GM19328 (cell line): ENCODE results near the gene THEMIS.
"Not testable (repeated sequence)": the region's sequence is repeated elsewhere in the genome, so short reads cannot be mapped to it uniquely, and the experiment has no call there.

Experiments
- ATAC-seq: cut with Tn5 transposase; IDR thresholded peaks from one replicate; pipeline ENCODE4 v1.9.1; 2021; ENCODE audit warnings: mild to moderate bottlenecking, moderate library complexity; ENCODE audit not compliant: unreplicated experiment

THEMIS gene

DNA sequence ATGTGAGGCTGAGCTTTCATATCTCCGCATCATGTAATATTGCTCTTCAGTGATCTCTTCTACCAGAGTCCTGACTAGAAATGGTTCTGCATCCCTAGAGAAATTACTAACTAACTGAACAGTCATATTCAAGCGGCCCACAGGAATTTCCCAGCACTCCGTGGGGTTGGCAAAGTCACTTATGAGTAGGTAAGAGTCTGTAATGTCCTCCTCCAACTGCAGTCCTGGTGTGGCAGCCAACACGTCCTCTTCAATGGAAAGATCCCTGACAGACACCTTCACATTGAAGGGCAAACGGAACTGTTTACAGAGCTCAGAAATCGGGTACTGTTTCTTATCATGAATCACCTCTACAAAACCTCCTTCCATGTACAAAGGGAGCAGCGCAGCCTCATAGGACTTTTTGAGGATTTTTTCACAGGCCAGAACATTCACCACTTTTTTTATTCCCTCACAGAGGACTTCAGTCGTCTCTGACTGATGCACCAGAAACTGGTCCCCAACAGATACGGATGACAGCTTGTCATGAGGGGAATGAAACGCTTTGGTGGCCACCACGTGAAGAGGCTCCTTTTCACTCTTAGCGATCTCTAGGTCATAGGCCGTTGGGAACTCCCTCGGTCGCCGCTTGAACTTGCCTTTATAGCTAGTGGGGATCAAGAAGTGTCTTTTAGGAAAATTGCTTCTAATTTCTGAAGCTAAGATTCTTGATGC lies 87.7 kb downstream of the THEMIS start:
- no peak for ATAC-seq

DNA sequence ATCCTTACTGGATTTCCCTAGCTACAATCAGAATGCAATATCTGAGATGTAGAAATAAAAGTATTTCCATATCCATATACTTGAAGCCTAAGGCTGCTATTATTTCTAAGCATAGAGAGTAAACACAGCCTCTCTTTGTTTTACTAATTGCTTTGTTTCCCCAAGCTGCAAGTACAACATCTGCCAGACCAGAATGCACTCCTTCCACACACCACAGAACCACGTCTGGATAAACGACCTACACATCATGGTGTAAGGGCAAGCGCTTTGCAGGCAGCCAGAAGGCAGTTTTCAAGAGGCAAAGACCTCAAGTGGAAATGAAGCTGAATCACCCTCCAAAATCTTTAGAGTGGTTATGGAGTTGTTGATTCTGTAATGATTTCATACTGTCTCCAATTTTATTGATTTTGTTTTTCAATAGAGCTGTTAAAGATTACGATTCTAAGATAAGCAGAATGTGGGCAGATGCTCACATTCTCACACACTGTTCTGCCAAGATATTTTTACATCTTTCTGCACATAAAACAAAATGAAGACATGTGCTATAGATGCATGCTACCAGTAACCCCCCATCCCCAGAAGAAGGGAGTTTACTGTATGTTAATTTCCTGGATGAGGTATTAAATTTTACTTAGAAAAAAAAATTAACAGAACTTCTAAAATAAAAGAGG lies 88.8 kb downstream of the THEMIS start:
- no peak for ATAC-seq

DNA sequence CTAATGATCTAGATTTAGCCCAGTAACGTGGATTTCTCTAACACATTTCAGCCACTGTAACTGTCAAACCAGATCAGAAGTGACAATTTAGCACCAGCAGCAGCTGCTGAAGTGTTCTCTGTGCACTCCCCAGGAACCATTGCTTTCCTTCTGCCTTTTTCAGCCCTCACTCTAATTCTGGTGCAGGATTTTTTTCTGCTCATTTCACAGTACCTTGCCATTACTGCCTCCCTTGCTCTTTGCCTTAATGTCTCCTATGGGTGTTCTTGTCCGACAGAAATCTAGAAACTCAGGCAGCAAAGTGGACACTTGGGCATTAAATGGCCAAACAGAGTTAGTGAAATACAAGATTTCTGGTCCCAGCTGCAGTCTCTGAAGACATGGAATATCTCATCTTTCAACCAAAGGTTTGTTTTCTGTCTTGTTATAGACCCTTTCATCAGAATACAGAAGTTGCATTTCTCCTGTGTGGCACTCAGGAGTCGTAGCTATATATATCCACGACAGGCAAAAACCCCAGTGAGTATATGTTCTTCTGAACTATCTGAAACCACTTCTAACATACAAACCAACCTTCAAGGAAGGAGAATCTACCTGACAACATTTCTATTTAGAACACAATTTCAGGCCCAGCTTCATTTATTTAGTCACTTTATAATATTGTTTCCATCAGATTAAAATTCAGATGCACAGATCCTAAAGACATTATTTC lies 92.9 kb downstream of the THEMIS start:
- ATAC-seq: no peak

DNA sequence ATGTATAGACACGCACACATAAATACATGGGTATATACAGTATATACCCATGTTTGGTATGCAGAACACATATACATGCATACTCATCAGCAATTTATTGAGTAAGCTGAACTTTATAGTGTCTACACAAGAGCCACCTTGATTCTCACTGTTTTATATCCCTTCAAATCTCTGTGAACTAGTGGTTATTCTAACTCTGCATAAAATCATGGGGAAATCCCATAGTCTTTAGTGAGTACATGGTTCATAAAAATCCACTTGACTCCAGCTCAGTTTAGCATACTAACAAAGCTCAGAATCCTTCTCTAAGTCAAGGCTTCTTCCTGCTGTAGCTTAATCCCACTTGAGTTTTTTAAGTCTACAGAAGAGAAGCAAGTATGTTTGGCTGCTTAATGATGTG lies 104.1 kb downstream of the THEMIS start:
- ATAC-seq: no peak

DNA sequence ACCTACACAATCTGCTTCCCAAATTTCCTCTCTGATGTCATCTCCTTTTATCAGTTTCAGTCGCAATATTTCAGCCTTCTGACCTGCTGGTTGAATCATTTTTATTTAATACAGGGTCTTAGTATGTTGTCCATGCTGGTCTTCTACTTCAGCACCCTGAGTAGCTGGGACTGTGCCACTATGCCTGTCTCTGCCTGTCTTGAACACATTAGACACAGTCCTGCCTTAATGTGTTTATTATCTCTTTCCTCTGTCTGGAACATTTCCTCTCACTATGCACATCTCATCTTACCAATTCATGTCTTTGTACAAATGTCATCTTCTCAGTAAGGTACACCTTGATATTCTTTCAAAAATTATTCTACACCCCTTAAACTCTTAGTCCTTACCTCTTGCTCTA lies 106.5 kb downstream of the THEMIS start:
- no peak for ATAC-seq

DNA sequence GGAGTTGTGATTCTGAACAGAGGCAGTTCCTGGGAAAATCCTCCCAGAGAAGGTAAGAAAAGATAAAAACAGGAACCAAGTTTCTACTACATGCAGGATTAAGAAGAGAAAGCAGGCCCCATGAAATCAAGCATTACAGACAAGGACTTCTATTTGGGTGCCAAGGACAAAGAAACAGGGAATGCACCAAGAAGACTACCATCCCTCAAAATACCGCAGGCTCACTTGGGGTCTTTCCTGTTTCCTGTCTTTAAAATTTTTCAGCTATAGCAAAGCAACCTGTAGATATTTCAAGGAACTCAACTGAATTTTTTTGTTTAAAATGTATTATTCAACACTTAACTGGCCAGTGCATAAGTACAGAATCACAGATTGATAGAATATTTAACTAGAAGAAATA lies 107.5 kb downstream of the THEMIS start:
- ATAC-seq: no peak

DNA sequence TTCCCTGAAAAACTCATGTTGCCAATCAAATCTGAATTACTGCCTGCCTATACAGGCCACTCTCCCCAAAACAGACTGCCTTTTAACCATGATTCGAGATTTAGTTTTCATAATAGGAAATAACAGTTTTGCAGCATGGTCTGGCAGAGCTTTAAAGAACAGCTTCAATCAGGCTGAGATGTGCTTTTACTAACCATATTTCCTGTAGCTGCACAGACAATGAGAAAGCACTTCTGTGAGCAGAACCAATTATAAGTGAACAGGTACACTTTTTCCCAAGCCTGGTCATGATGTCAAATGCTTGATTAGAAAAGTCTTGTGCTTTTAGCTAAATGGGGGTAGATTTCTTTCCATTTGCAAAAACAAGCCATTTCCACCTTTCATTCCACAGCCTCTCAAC lies 108.2 kb downstream of the THEMIS start:
- ATAC-seq: no peak

DNA sequence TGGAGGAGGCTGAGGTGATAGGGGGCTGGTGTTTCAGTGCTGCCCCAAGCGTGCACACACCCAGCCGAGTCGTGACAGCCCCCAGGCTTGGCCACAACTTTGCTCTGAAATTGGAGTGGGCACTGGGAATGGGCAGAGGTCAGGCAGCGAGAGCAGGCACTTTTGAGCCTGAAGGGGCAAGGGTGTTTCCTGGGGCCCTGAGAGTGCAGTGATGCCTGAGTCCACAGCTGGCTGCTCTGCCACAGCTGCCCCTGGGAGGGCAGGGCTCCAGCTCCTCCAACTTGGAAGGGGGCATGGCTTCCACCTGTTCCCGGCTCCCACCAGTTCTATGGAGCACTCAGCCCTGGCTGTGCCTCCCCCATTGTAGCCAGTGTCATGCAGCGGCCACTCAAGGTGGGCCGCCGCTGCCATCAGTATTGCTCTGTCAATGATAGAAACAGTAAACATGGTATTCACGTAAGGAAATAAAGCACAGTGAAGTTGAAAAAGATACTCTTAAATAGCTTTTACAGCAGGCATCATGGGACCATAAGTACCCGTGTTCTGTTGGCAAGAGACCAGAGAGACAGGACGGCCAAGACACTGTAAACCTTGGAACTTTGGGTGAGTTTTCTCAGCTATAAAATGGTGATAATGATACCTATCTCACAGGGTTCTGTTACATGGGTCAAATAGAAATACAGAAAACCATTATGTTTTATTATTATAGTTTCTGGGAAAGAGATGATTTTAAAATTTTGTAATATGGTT lies 108.9 kb downstream of the THEMIS start:
- ATAC-seq: no peak

DNA sequence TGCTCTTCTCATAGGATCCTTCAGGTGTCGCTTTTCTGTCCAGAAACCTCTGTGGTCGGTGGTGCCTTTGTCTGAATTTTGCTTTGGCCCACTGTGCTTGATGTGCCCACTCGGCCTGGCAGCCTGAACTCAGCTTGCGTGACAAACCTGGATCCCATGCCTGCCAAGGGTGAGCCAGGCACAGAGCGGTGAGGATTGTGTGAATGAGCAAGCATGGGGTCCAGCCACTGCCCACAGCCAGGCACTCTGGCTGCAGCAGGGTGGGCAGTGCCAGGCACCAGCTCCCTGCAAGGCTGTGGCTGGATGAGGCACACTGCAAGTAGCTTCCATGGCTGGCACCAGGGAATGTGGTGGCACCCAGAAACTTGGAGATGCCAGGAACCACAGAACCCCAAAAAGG lies 110.3 kb downstream of the THEMIS start:
- ATAC-seq: no peak

DNA sequence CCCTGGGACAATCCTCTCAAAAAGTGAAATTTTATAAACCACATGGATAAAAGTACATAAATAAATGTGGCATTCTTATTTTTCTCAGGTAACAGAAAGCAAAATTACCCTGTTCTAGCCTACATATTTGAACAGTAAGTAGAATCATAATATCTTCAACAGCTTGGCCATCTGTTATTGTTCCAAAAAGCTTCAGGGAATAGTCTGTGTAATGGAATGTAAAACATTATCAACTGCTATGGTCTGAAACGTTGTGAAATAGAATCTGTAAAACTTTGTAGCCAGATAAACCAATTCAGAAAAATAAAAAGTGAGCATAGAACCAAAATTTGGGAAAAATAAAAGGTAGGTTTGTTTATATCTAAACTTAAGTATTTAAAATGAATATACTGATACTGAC lies 114.7 kb downstream of the THEMIS start:
- ATAC-seq: no peak

DNA sequence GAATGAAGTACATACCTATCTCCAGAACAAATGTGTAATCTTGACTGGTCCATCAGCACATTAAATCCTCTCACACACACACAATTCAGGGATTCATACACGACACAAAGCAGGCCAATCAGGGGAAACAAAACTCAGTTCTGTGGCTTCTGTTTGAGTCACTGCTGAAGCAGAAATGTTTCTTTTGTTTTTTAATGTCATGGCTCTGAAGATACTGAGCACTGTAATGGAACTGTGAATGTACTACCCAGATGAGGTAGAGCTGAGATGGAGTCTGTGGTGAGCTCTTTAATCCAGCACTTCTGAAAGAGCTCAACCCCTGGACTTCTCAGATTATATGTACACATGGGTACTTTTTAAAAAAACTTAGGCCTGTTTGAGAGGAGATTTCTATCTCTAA lies 116.4 kb downstream of the THEMIS start:
- ATAC-seq: no peak

DNA sequence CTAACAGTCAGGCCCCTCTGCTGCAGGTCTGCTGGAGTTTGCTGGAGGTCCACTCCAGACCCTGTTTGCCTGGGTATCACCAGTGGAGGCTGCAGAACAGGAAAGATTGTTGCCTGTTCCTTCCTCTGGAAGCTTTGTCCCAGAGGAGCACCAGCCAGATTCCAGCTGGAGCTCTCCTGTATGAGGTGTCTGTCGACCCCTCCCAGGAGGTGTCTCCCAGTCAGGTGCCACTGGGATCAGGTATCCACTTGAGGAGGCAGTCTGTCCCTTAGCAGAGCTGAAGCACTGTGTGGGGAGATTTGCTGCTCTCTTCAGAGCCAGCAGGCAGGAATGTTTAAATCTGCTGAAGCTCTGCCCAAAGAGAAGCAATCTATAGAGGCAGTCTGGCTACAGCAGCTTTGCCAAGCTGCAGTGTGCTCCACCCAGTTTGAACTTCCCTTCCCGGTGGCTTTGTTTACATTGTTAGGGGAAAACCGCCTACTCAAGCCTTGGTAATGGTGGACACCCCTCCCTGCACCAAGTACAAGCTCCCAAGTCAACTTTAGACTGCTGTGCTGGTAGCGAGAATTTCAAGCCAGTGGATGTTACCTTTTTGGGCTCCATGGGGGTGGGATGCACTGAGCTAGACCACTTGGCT lies 119.1 kb downstream of the THEMIS start:
- ATAC-seq: not testable (repeated sequence)

DNA sequence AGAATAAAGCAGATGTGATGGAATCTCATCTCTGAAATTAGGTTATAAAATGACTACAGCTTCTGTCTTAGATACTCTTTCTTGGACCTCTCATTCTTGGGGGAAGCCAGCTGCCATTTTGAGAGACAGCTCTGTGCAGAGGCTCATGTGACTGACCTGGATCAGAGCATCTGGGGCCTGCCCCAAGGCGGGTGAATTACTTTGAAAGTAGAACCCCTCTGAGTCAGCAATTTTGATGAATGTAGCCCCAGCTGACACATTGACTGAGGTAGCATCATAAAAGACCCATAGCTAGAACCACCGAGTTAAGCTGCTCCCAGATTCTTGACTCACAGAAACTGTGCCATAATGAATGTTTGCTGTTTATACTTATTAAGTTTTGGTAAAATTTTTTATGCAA lies 124.5 kb downstream of the THEMIS start:
- ATAC-seq: no peak

DNA sequence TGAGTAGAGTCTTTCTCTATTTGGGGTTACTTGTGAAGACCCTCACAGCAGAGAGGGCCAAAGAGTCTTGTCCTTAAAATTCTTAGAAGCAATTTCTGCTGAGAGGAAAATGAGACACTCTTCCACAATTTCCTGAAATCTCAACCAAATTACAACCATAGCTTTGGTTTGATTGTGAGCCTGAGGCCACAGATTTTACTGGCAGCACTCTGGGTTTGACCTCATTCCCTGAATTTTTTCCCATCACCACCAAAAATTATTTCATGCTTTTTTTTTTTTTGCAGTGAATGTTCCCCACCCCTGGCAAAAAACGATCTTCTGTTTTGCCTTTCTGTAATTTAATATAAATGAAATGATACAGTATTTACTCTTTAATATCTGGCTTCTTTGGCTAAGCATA lies 125.5 kb downstream of the THEMIS start:
- no peak for ATAC-seq

DNA sequence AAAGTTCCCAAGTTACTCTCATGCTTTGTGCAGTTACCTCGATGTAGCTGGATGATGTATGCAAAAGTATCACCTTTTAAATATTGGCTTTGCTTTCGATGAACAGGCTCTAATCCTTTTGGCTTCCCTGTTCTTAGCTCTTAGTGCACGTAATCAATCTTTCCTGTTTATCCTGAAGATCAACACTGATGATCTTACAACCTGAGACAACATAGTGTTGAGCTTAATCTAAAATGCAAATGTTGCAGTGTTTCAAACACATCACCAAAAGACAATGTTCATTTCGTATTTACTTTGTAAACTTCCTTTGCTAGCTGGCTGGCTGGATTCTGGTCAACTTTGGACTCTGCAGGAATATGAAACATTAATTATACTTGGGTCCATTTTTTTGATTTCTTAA lies 132.1 kb downstream of the THEMIS start:
- ATAC-seq: no peak

DNA sequence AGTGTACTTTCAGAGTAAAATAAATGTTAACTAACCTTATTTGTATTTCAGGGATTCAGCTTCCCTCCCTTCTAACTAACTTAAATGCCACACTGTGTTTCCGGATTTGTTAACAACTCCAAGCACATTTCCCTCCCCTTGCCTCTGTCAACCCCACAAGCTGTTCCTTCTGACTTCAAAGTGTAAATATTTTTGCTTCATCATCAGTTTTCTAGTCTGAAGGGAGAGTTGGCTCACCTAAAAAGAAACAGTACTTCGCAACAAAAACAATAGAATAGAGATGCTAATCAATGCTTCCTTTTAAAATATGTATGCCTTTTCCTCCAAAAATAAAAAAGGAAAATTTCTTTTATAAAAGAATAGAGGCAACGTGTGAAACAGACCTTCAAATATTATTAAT lies 132.6 kb downstream of the THEMIS start:
- ATAC-seq: no peak

DNA sequence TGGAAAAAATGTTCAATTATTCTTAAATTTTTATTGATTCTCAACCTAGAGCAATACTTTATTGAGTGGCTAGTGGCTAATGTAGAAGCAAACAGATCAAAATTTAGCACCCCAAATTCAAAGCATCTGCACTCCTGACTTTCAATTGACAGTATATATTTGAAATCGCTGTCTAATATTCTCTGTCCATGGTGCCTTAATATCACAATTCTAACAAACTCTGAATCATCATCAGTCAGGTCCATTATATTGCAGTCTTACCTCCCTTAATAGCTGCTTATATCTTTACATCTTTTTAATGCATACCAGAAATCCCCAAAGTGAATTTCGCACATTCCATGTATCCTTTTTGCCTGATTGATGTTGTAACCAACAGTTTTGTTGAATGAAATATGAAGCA lies 134.9 kb downstream of the THEMIS start:
- no peak for ATAC-seq

DNA sequence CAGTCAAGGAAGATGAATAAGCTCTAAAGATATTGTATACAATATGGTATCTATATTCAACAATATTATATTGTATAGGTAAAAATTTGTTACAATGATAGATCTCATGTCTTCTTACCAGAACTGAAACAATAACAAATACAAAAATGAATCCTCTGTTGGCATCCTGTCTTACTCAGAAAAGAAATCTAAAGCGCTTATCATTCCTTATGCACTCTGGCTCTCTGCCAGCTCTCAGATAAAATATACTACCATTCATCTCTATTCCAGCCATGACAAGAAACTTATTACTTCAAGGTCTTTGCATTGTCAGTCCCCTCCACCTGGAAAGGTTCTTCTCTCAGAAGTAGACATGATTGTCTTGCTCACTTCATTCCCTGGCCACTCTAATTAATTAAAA lies 138.6 kb downstream of the THEMIS start:
- ATAC-seq: no peak

DNA sequence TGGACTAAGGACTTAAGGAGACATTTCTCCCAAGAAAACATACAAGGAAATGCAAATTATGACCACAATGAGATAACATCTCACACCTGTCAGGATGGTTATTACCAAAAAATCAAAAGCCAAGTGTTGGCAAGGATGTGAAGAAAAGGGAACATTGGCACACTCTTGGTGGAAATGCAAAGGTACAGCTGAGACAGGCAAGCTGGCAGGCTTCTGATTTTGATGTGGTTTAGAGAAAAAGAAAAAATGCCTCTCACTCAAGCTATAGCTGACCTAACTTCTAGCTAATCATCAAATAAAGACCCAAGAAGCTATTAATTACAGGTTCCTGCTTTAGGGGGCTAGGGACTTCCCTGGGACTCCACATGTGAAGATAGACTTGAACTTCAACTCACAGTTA lies 139.8 kb downstream of the THEMIS start:
- no peak for ATAC-seq

DNA sequence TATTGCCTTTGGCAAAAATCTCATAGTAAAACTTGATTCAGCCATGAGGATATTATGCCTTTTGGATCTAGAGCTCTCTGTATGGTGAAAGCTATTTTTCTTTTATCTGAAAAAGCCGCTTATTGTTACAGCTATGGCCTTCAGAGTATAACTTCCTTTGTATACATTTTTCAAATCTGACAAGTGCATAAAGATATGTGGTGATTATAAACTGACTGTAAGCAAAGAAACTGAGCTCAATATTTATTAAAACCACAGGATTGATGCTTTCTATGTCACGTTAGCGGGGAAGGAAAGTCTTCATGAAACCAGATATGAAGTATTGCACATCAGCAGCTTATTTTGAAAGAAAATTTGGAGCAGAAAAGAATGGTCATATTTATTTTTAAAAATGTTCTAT lies 151.8 kb downstream of the THEMIS start:
- ATAC-seq: no peak

DNA sequence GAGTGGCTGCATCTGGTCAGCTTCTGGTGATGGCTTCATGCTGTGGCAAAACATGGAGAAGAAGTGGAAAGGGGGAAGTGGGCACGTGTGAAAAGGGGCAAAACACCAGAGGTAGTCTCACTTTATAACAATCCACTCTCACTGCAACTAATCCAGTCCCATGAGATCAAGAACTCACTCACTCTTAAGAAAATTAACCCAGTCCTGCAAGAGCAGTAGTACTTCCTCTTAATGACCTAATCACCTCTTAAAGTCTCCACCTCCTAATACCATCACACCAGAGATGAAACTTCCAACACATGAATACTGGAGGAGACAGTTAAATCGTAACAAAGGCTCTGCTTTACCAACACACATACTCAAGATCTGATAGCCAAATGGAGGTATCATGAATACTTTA lies 152.6 kb downstream of the THEMIS start:
- ATAC-seq: no peak
